Osteocyte (in vitro differentiated cells): ENCODE measurements around the gene ACVR1B. TPM values are rescaled to one million over a fixed set of nuclear protein-coding genes. Genes with fewer than 3 reads are reported as not detected.
A peak's percentile ranks its signal among the peaks of the same experiment; 100 is the strongest.

Source experiments
- DNase-seq: peaks from one replicate; pipeline ENCODE4 v3.0.0; 2021; ENCODE audit warnings: mixed read lengths; ENCODE audit not compliant: unreplicated experiment; ENCODE audit errors: extremely low spot score
- H3K27ac Mint-ChIP-seq: one replicate; pipeline ENCODE4 v1.8.0; 2021; ENCODE audit warnings: mild to moderate bottlenecking, mixed read lengths; ENCODE audit not compliant: unreplicated experiment
- H3K27me3 Mint-ChIP-seq: one replicate; pipeline ENCODE4 v1.8.0; 2021; ENCODE audit warnings: mixed read lengths; ENCODE audit not compliant: unreplicated experiment
- H3K36me3 Mint-ChIP-seq: one replicate; pipeline ENCODE4 v1.8.0; 2021; ENCODE audit warnings: mixed read lengths; ENCODE audit not compliant: unreplicated experiment
- H3K4me1 Mint-ChIP-seq: one replicate; pipeline ENCODE4 v1.8.0; 2021; ENCODE audit warnings: mixed read lengths; ENCODE audit not compliant: unreplicated experiment
- H3K4me3 Mint-ChIP-seq: one replicate; pipeline ENCODE4 v1.8.0; 2021; ENCODE audit warnings: mild to moderate bottlenecking, moderate library complexity, mixed read lengths; ENCODE audit not compliant: unreplicated experiment
- H3K9me3 Mint-ChIP-seq: one replicate; pipeline ENCODE4 v1.8.0; 2021; ENCODE audit warnings: mixed read lengths; ENCODE audit not compliant: unreplicated experiment
- total RNA-seq: library from RNA; stranded (reverse); gene quantifications from 2 replicates; pipeline ENCODE4 v1.2.1, GENCODE V29; 2021
- TF ChIP-seq, protein P1 (sequence below): fragments of 200-600 bp; sonication (generic); IDR thresholded peaks from 2 replicates; pipeline ENCODE4 v1.5.0; 2021; ENCODE audit warnings: antibody characterized with exemption, mild to moderate bottlenecking, moderate library complexity

The ACVR1B gene
- total RNA-seq, 1 donor from 2014 or later, result 15.8 TPM

DNA sequence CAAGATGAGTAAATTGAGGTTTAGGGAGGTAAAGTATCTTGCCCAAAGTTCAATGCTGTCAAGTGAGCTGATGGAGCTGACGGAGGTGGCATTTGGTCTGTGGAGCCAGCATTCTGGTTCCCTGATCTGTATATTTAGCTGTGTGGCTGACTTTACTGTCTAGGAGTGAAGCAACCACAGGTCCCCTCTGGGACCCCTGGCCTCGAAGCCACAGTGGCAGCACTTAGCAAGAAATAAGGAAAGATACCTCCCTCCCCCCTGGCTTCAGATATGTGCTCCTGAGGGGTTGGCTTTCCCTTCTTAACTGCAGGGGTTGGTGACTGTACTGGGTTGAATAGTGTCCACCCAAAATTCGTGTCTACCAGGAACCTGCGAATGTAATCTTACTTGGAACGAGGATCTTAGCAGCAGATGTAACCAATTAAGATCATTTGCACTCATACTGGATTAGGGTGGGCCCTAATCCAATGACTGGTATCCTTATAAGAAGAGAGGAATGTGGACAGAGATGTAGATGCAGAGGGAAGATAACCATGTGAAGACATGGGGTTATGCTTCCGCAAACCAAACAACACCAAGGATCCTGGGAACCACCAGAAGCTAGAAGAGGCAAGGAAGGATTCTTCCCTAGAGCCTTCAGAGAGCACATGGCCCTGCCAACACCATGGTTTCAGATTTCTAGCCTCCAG is 2.0 kb upstream of the ACVR1B start:
- Mint-ChIP-seq H3K27ac (no peak overlapping the region), H3K27me3 (peaks cover 30% of the 10 kb centered on the region), H3K9me3 (peaks cover 11% of the 10 kb centered on the region), H3K4me3 (no peak overlapping the region), H3K4me1 (peaks cover 20% of the 10 kb centered on the region), H3K36me3 (no peaks in the 10 kb centered on the region)
- peak; percentile 56 for DNase-seq
- TF ChIP-seq, protein P1, sequence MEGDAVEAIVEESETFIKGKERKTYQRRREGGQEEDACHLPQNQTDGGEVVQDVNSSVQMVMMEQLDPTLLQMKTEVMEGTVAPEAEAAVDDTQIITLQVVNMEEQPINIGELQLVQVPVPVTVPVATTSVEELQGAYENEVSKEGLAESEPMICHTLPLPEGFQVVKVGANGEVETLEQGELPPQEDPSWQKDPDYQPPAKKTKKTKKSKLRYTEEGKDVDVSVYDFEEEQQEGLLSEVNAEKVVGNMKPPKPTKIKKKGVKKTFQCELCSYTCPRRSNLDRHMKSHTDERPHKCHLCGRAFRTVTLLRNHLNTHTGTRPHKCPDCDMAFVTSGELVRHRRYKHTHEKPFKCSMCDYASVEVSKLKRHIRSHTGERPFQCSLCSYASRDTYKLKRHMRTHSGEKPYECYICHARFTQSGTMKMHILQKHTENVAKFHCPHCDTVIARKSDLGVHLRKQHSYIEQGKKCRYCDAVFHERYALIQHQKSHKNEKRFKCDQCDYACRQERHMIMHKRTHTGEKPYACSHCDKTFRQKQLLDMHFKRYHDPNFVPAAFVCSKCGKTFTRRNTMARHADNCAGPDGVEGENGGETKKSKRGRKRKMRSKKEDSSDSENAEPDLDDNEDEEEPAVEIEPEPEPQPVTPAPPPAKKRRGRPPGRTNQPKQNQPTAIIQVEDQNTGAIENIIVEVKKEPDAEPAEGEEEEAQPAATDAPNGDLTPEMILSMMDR, result no peak

DNA sequence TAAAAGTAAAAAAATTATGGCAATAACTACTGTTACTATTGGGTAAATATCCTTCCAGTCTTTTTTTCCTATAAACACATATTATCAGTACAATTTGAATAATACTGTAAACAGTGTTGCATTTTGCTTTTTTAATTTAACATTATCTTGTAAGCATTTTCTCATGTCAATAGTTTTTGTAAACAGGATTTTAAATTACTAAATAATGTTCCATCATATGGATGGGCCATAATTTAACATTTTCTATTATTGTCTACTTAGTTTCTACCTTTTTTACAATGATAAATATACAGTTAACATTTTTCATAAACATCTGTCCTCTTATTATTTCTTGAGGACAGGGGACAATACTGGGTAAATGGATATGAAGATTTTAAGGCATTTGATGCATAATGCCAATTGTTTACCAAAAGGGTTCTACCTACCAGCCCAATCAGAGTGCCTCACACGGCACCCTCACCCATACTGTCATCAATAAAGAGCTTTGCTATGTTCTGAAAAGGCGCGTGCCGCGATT is 759 bp upstream of the ACVR1B start:
- Mint-ChIP-seq H3K4me1 (peaks cover 22% of the 10 kb centered on the region), H3K9me3 (no peaks in the 10 kb centered on the region), H3K27ac (no peak overlapping the region), H3K4me3 (peak overlapping the region; percentile 90), H3K27me3 (peaks cover 28% of the 10 kb centered on the region), H3K36me3 (no peaks in the 10 kb centered on the region)
- DNase-seq, result no peak
- TF ChIP-seq, protein P1, result no peak

DNA sequence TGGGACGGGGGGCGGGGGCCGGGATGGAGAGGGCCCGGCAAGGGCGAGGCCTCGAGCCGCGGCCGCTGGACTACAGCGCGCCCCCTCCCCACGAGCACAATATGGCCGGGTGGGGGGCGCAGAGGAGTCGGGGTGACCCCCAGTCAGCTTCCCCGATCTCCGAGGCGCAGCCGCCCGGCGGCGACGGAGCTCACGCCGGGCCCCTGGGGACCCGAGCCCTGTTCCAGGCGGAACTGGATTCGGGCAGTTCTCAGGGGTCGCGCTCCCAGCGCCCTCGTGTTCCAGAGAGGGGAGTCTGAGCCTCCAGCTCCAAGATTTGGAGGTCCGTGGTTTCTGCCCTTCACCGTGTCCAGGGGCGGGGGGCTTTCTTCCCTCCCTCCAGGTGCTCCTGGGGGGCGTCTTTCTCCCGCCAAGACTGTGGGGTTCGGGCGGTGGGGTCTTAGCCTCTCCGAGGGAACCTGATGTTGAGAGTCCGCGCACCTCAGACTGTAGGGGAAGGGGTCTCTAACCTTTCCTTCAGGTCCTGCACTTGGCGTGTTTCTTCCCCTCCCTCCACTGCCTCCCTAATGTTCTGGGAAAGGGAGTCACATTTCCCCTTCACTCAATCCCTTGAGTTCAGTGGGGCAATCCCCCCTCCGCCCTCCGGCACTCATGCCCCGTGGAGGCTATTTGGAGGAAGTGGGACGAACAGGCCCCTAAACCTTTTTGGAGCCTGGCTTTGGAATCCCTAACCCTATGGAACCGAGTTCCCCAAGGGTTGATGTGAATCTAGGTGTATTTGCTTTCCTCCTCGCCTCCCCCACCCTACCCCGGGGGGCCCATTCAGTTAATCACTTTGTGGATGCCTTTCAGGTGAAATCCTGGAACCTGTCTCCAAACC is 584 bp downstream of the ACVR1B start:
- Mint-ChIP-seq H3K4me3 (peak overlapping the region; percentile 76), H3K4me1 (peaks cover 22% of the 10 kb centered on the region), H3K9me3 (no peaks in the 10 kb centered on the region), H3K27me3 (peaks cover 28% of the 10 kb centered on the region), H3K27ac (peak overlapping the region; percentile 59), H3K36me3 (no peaks in the 10 kb centered on the region)
- no peak for DNase-seq
- TF ChIP-seq, protein P1, result no peak

DNA sequence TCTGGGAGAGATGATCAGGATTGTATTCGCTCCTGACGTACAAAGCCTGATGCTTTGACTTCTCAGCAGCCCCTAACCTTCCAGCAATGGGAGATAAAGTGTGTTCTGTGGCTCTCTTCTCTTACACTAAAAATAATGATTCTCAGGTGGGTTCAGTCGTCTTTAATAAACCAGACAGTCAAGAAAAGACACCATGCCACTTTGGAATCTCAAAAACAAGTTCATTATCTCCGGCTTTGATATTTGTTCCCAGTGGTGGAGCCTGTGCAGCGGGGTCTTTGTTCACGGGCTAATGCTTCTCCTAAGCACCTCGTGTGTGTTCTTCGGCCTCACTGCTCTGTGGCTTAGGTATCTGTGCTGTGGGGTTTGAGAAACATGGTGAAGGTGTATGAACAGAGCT is 1.6 kb downstream of the ACVR1B start:
- Mint-ChIP-seq H3K27me3 (peaks cover 18% of the 10 kb centered on the region), H3K9me3 (no peaks in the 10 kb centered on the region), H3K4me3 (peak overlapping the region; percentile 76), H3K27ac (peak overlapping the region; percentile 0), H3K4me1 (peaks cover 22% of the 10 kb centered on the region), H3K36me3 (no peaks in the 10 kb centered on the region)
- TF ChIP-seq, protein P1, result no peak
- no peak for DNase-seq

DNA sequence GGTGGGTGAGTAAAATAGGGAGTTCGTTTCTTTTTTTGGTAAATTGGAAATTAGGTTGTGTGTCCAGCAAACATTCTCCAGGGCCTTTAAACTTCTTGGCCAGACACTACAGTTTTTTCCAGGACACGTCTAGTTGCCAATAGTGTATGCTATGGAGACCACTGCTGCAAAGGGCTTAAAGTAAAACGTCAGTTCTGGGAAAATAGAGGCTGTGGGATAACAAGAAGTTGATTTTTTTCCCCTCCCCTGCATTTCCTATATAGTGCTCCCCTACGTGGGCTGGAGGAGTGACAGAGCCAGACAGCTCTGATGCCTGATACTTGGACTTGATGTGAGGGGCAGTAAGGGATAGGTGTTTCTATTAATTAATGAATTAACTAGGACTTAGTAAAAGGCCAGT is 2.4 kb downstream of the ACVR1B start:
- no peaks in the 10 kb centered on the region for H3K9me3 Mint-ChIP-seq
- peaks cover 10% of the 10 kb centered on the region for H3K27me3 Mint-ChIP-seq
- peaks cover 22% of the 10 kb centered on the region for H3K4me1 Mint-ChIP-seq
- no peaks in the 10 kb centered on the region for H3K36me3 Mint-ChIP-seq
- TF ChIP-seq, protein P1, result no peak
- no peak overlapping the region for H3K4me3 Mint-ChIP-seq
- H3K27ac Mint-ChIP-seq, result no peak overlapping the region
- no peak for DNase-seq
